ENCODE results near the gene NFASC. TPM values are rescaled to one million over a fixed set of nuclear protein-coding genes. Genes with fewer than 3 reads are reported as not detected.

NFASC gene
- total and polyA plus RNA-seq, 2 donors (not counting 3 experiments of a cell fraction or from before 2014, with no cell fraction given) = not detected

GRCh38 chr1:204874274-204874673 is 3.6 kb downstream of the NFASC start:
- Histone ChIP-seq H3K9me1 (replicated peaks; ENCODE audit: control insufficient read depth, extremely low read depth, insufficient read depth, low read length) (no peaks in the 10 kb centered on the region), H3K27ac (ENCODE audit: insufficient read depth, low read depth, low read length) (no peak overlapping the region), H3K4me3 (replicated peaks in 1 of 3; ENCODE audit: insufficient read depth in 1 of 3, low read depth in 1 of 3, low read length in 3 of 3) (no peak overlapping the region), H3K4me1 (ENCODE audit: control insufficient read depth, extremely low read depth, insufficient read depth, low read length) (no peaks in the 10 kb centered on the region), H3K36me3 (ENCODE audit: control insufficient read depth in 2 of 2, extremely low read depth in 1 of 2, insufficient read depth in 2 of 2, low read length in 2 of 2) (no peaks in the 10 kb centered on the region), H3K9ac (replicated peaks; ENCODE audit: extremely low read depth, insufficient read depth, low read length) (no peak overlapping the region), H2AFZ (ENCODE audit: low read depth, low read length) (no peak overlapping the region), H3K27me3 (ENCODE audit: control insufficient read depth in 2 of 2, insufficient read depth in 2 of 2, low read length in 2 of 2) (peaks cover 2 to 5% of the 10 kb centered on the region in 2 experiments), H4K20me1 (replicated peaks; ENCODE audit: control insufficient read depth, extremely low read depth, insufficient read depth, low read length) (no peaks in the 10 kb centered on the region), H3K9me3 (replicated peaks; ENCODE audit: control insufficient read depth, insufficient read depth, low read length) (no peaks in the 10 kb centered on the region), H3K4me2 (ENCODE audit: insufficient read depth, low read length) (no peak overlapping the region), H3K79me2 (ENCODE audit: control insufficient read depth, insufficient read depth, low read length) (no peaks in the 10 kb centered on the region)
- dilution Hi-C loops (cut with MboI; ENCODE audit: extremely low pct_ligation_motif_present, low sequenced_read_pairs) = no loop called here
- no peak for TF ChIP-seq GATA2 (IDR thresholded peaks at IDR 0.05; ENCODE audit: insufficient read depth, insufficient read length, low read depth, low read length)
- TF ChIP-seq JUN (IDR thresholded peaks at IDR 0.05; ENCODE audit: borderline replicate concordance, insufficient read depth, insufficient read length, low read depth) = no peak
- no peak for TF ChIP-seq FOS (IDR thresholded peaks at IDR 0.05; ENCODE audit: borderline replicate concordance, insufficient read depth, low read length)
- no peak for TF ChIP-seq MYC (IDR thresholded peaks at IDR 0.05; ENCODE audit: low read depth, low read length)
- no peak for TF ChIP-seq POLR2A (IDR thresholded peaks at IDR 0.05; ENCODE audit: low read depth, low read length)
- TF ChIP-seq CTCF (IDR thresholded peaks at IDR 0.05; ENCODE audit: extremely low read depth in 1 of 2, insufficient read depth in 1 of 2, low read depth in 1 of 2, low read length in 2 of 2) = no peak
- TF ChIP-seq, protein P1, sequence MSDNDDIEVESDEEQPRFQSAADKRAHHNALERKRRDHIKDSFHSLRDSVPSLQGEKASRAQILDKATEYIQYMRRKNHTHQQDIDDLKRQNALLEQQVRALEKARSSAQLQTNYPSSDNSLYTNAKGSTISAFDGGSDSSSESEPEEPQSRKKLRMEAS (IDR thresholded peaks at IDR 0.05; ENCODE audit: insufficient read depth, insufficient read length) = no peak
- no peak for TF ChIP-seq EZH2 (IDR thresholded peaks at IDR 0.05; ENCODE audit: borderline replicate concordance, low read depth, low read length, severe bottlenecking)
- TF ChIP-seq POLR2AphosphoS5 (IDR thresholded peaks at IDR 0.05; ENCODE audit: insufficient read depth, low read depth, low read length) = no peak
- FAIRE-seq = no peak
- ChIA-PET POLR2A (no interaction called here), CTCF (no interaction called here)
- no TSS peak for BruUV-seq (replicated peaks)
- intact Hi-C loops (cut with micrococcal nuclease) = no loop called here
- DNase-seq (ENCODE audit: low read depth, low spot score) = no peak
